ENCODE measurements around the gene GAD1. TPM values are rescaled to one million over a fixed set of nuclear protein-coding genes. Genes with fewer than 3 reads are reported as not detected.

The GAD1 gene
- total RNA-seq, 1 donor from 2014 or later = not detected

GRCh38 chr2:170820757-170821530, 4.3 kb downstream of the GAD1 start:
- Mint-ChIP-seq H3K4me1 (peaks cover 59% of the 10 kb centered on the region), H3K27me3 (peaks cover 70% of the 10 kb centered on the region), H3K27ac (no peak overlapping the region), H3K4me3 (peak overlapping the region; percentile 76), H3K36me3 (ENCODE audit: low read depth) (no peaks in the 10 kb centered on the region), H3K9me3 (no peaks in the 10 kb centered on the region)
- POLR2A ChIA-PET = no interaction called here
- no peak for DNase-seq
- intact Hi-C loops (cut with micrococcal nuclease) = no loop called here
- ATAC-seq (ENCODE audit: low read depth) = peak; percentile 22
- CTCF ChIA-PET = interaction anchor here (0.7 kb wide), 1 partner anchor 52 kb away, joined by 3 read pairs; no protein-coding TSS in a partner anchor
- TF ChIP-seq, protein P1, sequence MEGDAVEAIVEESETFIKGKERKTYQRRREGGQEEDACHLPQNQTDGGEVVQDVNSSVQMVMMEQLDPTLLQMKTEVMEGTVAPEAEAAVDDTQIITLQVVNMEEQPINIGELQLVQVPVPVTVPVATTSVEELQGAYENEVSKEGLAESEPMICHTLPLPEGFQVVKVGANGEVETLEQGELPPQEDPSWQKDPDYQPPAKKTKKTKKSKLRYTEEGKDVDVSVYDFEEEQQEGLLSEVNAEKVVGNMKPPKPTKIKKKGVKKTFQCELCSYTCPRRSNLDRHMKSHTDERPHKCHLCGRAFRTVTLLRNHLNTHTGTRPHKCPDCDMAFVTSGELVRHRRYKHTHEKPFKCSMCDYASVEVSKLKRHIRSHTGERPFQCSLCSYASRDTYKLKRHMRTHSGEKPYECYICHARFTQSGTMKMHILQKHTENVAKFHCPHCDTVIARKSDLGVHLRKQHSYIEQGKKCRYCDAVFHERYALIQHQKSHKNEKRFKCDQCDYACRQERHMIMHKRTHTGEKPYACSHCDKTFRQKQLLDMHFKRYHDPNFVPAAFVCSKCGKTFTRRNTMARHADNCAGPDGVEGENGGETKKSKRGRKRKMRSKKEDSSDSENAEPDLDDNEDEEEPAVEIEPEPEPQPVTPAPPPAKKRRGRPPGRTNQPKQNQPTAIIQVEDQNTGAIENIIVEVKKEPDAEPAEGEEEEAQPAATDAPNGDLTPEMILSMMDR (IDR thresholded peaks at IDR 0.05) = no peak

DNA sequence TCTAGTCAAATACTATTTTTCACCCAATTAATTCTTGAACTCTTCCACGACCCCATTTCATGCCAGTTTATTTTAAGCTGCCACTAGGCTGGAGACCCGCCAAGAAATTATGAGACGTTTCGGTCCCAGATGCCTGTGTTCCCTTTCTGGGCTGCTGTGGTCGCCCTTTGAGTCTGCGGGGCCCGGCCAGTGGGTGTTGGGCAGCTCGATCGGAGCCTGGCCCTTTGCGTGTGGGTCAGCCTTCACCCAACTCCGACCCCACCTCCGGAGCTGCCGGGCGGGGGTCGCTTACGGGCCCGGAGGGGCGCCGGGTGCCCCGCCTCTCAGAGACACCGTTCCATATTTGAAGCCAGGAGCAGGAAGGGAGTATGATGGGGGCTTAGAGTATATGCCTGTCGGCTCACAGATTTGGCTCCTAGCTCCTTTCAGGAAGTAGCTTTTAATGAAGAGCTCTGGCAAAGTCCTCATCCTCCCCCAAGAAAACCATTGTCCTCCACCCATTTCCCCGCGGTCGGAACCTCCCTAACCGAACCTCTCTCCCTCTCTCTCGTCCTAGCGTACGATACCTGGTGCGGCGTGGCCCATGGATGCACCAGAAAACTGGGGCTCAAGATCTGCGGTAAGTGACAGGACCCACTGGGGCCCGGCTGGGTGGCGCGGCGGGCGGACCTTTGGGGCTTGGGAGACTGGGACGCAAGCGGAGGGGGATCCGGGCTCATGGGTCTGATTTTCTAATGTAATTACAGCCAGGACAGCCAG, 5.0 kb downstream of the GAD1 start:
- no peak for ATAC-seq (ENCODE audit: low read depth)
- H3K27ac Mint-ChIP-seq = no peak overlapping the region
- peaks cover 70% of the 10 kb centered on the region for H3K27me3 Mint-ChIP-seq
- H3K9me3 Mint-ChIP-seq = no peaks in the 10 kb centered on the region
- ChIA-PET CTCF (interaction anchor here (0.6 kb wide), 1 partner anchor 56 kb away, joined by 3 read pairs; no protein-coding TSS in a partner anchor), POLR2A (no interaction called here)
- H3K36me3 Mint-ChIP-seq (ENCODE audit: low read depth) = no peaks in the 10 kb centered on the region
- peaks cover 53% of the 10 kb centered on the region for H3K4me1 Mint-ChIP-seq
- TF ChIP-seq, protein P1 (IDR thresholded peaks at IDR 0.05) = no peak
- DNase-seq = no peak
- intact Hi-C loops (cut with micrococcal nuclease) = no loop called here
- H3K4me3 Mint-ChIP-seq = peak overlapping the region; percentile 76

DNA sequence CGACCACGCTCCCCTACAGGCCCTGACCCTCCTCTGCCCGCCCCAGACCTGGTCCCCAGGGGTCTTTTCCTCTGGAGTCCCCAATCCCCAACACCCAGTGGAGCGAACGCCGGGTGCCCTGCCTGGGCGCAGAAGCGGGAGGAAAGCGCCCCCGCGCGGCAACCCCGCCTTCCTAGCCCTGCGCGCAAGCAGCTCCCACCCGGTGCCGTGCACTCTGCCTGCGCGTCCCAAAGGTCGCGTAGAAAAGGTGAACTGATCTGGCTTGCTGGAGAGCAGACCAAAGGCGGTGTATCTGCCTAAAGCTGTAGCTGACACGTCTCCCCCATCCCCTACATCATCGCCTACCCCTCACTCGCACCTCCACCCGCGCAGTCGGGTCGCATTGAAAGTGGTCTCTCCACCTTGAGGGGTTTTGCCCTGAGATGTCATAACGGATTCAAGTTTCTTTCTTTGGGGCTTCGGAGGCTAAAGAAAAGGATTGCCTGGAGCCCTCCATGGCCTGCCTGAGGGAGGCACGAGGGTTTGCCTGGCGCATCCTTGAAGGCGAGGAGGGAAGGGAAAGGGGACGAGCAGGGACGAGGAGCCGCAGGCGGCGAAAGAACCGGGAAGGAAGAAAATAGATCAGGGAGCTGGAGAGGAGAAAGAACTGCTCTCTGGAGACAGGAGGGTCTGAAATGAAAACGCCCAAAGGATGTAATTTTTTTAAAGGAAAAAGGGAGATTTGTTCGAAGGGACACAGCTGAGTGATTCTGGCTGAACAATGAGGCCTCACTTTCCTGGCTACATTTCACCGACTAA, 5.8 kb downstream of the GAD1 start:
- ChIA-PET POLR2A (no interaction called here), CTCF (no interaction called here)
- Mint-ChIP-seq H3K27ac (peak overlapping the region; percentile 20), H3K36me3 (ENCODE audit: low read depth) (no peaks in the 10 kb centered on the region), H3K9me3 (no peaks in the 10 kb centered on the region), H3K4me3 (peak overlapping the region; percentile 70), H3K27me3 (peaks cover 71% of the 10 kb centered on the region), H3K4me1 (peaks cover 45% of the 10 kb centered on the region)
- DNase-seq = no peak
- TF ChIP-seq, protein P1 (IDR thresholded peaks at IDR 0.05) = no peak
- ATAC-seq (ENCODE audit: low read depth) = no peak
- intact Hi-C loops (cut with micrococcal nuclease) = no loop called here

- ATAC-seq (ENCODE audit: low read depth) = no peak
- H3K27ac Mint-ChIP-seq = no peak overlapping the region
- POLR2A ChIA-PET = no interaction called here
- CTCF ChIA-PET = no interaction called here
- TF ChIP-seq, protein P1 (IDR thresholded peaks at IDR 0.05) = no peak
- H3K9me3 Mint-ChIP-seq = no peaks in the 10 kb centered on the region
- H3K4me1 Mint-ChIP-seq = peaks cover 40% of the 10 kb centered on the region
- H3K27me3 Mint-ChIP-seq = peaks cover 65% of the 10 kb centered on the region
- no peak overlapping the region for H3K4me3 Mint-ChIP-seq
- intact Hi-C loops (cut with micrococcal nuclease) = no loop called here
- no peaks in the 10 kb centered on the region for H3K36me3 Mint-ChIP-seq (ENCODE audit: low read depth)
- DNase-seq = no peak
Measured at GRCh38 chr2:170823088-170823897, 6.6 kb downstream of the GAD1 start.
